Neural cell (in vitro differentiated cells): ENCODE measurements around the gene VAX1. TPM values are rescaled to one million over a fixed set of nuclear protein-coding genes. Genes with fewer than 3 reads are reported as not detected.
A peak's percentile ranks its signal among the peaks of the same experiment; 100 is the strongest.

Source experiments
- H2AFZ ChIP-seq: fragments of 200-600, 300-800 bp; sonication (generic), shearing (Covaris generic); 2 replicates; pipeline ENCODE4 v1.6.0; 2014; ENCODE audit warnings: low read depth, mild to moderate bottlenecking, antibody characterized with exemption, low read length, moderate library complexity
- H3F3A ChIP-seq: fragments of 200-600 bp; shearing (Covaris generic); 2 replicates; pipeline ENCODE4 v1.6.1; 2016; ENCODE audit warnings: mild to moderate bottlenecking, moderate library complexity, mixed read lengths, antibody characterized with exemption, low read length; ENCODE audit not compliant: insufficient read depth, poor library complexity, severe bottlenecking
- H3K27ac ChIP-seq: fragments of 200-600, 300-800 bp; sonication (generic), shearing (Covaris generic); 2 replicates; pipeline ENCODE4 v1.5.1; 2014; ENCODE audit warnings: mild to moderate bottlenecking, low read length, moderate library complexity
- H3K27me3 ChIP-seq: fragments of 300-800, 200-600 bp; sonication (generic), shearing (Covaris generic); 2 replicates; pipeline ENCODE4 v1.6.0; 2014; ENCODE audit warnings: mild to moderate bottlenecking, low read depth, low read length, moderate library complexity; ENCODE audit not compliant: insufficient read depth
- H3K36me3 ChIP-seq: fragments of 300-800, 200-600 bp; sonication (generic), shearing (Covaris generic); 2 replicates; pipeline ENCODE4 v1.5.1; 2014; ENCODE audit warnings: mild to moderate bottlenecking, antibody characterized with exemption, low read length, moderate library complexity; ENCODE audit not compliant: insufficient read depth
- H3K4me2 ChIP-seq: fragments of 300-800, 200-600 bp; sonication (generic), shearing (Covaris generic); 2 replicates; pipeline ENCODE4 v1.6.0; 2014; ENCODE audit warnings: mild to moderate bottlenecking, low read length
- H3K4me3 ChIP-seq: fragments of 300-800, 200-600 bp; sonication (generic), shearing (Covaris generic); 2 replicates; pipeline ENCODE4 v1.5.1; 2014; ENCODE audit warnings: mild to moderate bottlenecking, low read length, moderate library complexity
- H3K79me2 ChIP-seq: fragments of 200-600 bp; shearing (Covaris generic); replicated peaks from 2 replicates; pipeline ENCODE4 v1.6.0; 2014; ENCODE audit warnings: mild to moderate bottlenecking, low read length, moderate library complexity; ENCODE audit not compliant: insufficient read depth
- H3K9ac ChIP-seq: fragments of 300-800, 200-600 bp; sonication (generic), shearing (Covaris generic); 2 replicates; pipeline ENCODE4 v1.6.1; 2016; ENCODE audit warnings: mild to moderate bottlenecking, low read length, mixed read lengths
- H3K9me2 ChIP-seq: fragments of 200-600 bp; shearing (Covaris generic); 2 replicates; pipeline ENCODE4 v1.6.1; 2016; ENCODE audit warnings: mild to moderate bottlenecking, low read length, mixed read lengths; ENCODE audit not compliant: insufficient read depth
- H3K9me3 ChIP-seq: fragments of 200-600, 300-800 bp; sonication (generic), shearing (Covaris generic); 2 replicates; pipeline ENCODE4 v1.6.1; 2016; ENCODE audit warnings: mild to moderate bottlenecking, mixed run types, low read length, moderate library complexity, mixed read lengths
- H4K20me1 ChIP-seq: fragments of 200-600 bp; shearing (Covaris generic); 2 replicates; pipeline ENCODE4 v1.6.1; 2016; ENCODE audit warnings: mild to moderate bottlenecking, mixed run types; ENCODE audit not compliant: insufficient read depth
- CTCF ChIP-seq: fragments of 450-650 bp; IDR thresholded peaks from 2 replicates; pipeline ENCODE4 v1.5.1; 2014; ENCODE audit warnings: antibody characterized with exemption, mild to moderate bottlenecking, moderate library complexity; ENCODE audit not compliant: poor library complexity, severe bottlenecking
- EP300 ChIP-seq: fragments of 450-650 bp; conservative IDR thresholded peaks from 2 replicates; pipeline ENCODE4 v1.6.1; 2014; ENCODE audit warnings: antibody characterized with exemption, mild to moderate bottlenecking, moderate library complexity; ENCODE audit not compliant: poor library complexity, severe bottlenecking
- EZH2 ChIP-seq: fragments of 200-600, 300-800 bp; shearing (Covaris generic), sonication (generic); IDR thresholded peaks from 2 replicates; pipeline ENCODE4 v1.6.1; 2014; ENCODE audit warnings: antibody characterized with exemption, low read length, borderline replicate concordance, mild to moderate bottlenecking; ENCODE audit not compliant: insufficient read depth, poor library complexity, severe bottlenecking
- MXI1 ChIP-seq: fragments of 450-650 bp; conservative IDR thresholded peaks from 2 replicates; pipeline ENCODE4 v1.6.1; 2014; ENCODE audit warnings: antibody characterized with exemption, mild to moderate bottlenecking; ENCODE audit not compliant: poor library complexity, severe bottlenecking
- POLR2AphosphoS5 ChIP-seq: IDR thresholded peaks from 2 replicates; pipeline ENCODE4 v1.6.1; 2012
- RAD21 ChIP-seq: fragments of 450-650 bp; conservative IDR thresholded peaks from 2 replicates; pipeline ENCODE4 v1.6.1; 2014; ENCODE audit warnings: antibody characterized with exemption, mild to moderate bottlenecking, moderate library complexity
- REST ChIP-seq: IDR thresholded peaks from 2 replicates; pipeline ENCODE4 v1.6.1; 2012; ENCODE audit warnings: borderline replicate concordance
- SMC3 ChIP-seq: fragments of 450-650 bp; conservative IDR thresholded peaks from 2 replicates; pipeline ENCODE4 v1.6.1; 2014; ENCODE audit warnings: antibody characterized with exemption, mild to moderate bottlenecking, moderate library complexity; ENCODE audit not compliant: poor library complexity
- TAF1 ChIP-seq: IDR thresholded peaks from 2 replicates; pipeline ENCODE4 v1.6.1; 2012; ENCODE audit warnings: low read depth
- polyA plus RNA-seq: library from polyadenylated mRNA; depleted of rRNA; stranded (reverse); fragments of >200 nt; gene quantifications from 2 replicates; pipeline ENCODE4 v1.2.3, GENCODE V29; 2014

Gene VAX1
- polyA plus RNA-seq, 1 donor from 2014 or later, result 0.63 TPM

- no peak for TF ChIP-seq CTCF
- no peak for TF ChIP-seq POLR2AphosphoS5
- TF ChIP-seq EZH2, result no peak
- TF ChIP-seq MXI1, result no peak
- TF ChIP-seq SMC3, result no peak
- TF ChIP-seq EP300, result no peak
- no peak for TF ChIP-seq TAF1
- TF ChIP-seq REST, result no peak
- no peak for TF ChIP-seq RAD21
- H3K9ac ChIP-seq, result no peak overlapping the region
These were observed 41.4 kb downstream of the VAX1 start for GRCh38 chr10:117096599-117097201.

GRCh38 chr10:117094856-117095255 lies 43.2 kb downstream of the VAX1 start:
- H3K79me2 ChIP-seq, result no peaks in the 10 kb centered on the region
- H4K20me1 ChIP-seq, result no peaks in the 10 kb centered on the region
- no peaks in the 10 kb centered on the region for H3K9me2 ChIP-seq
- H3K27ac ChIP-seq, result no peak overlapping the region
- no peaks in the 10 kb centered on the region for H3K27me3 ChIP-seq
- no peak overlapping the region for H2AFZ ChIP-seq
- no peak for TF ChIP-seq SMC3
- no peak for TF ChIP-seq EP300
- no peak for TF ChIP-seq MXI1
- no peak for TF ChIP-seq REST
- TF ChIP-seq CTCF, result no peak
- no peaks in the 10 kb centered on the region for H3F3A ChIP-seq
- no peaks in the 10 kb centered on the region for H3K9me3 ChIP-seq
- no peak overlapping the region for H3K9ac ChIP-seq
- no peaks in the 10 kb centered on the region for H3K36me3 ChIP-seq
- peak overlapping the region; percentile 11 for H3K4me2 ChIP-seq
- H3K4me3 ChIP-seq, result no peak overlapping the region

More at GRCh38 chr10:117096599-117097201, 41.4 kb downstream of the VAX1 start:
- no peak overlapping the region for H3K4me2 ChIP-seq
- H3F3A ChIP-seq, result no peaks in the 10 kb centered on the region
- H2AFZ ChIP-seq, result no peak overlapping the region
- no peak overlapping the region for H3K4me3 ChIP-seq
- H3K36me3 ChIP-seq, result no peaks in the 10 kb centered on the region
- H3K79me2 ChIP-seq, result no peaks in the 10 kb centered on the region
- no peaks in the 10 kb centered on the region for H4K20me1 ChIP-seq
- H3K9me2 ChIP-seq, result no peaks in the 10 kb centered on the region
- H3K27me3 ChIP-seq, result no peaks in the 10 kb centered on the region
- H3K9me3 ChIP-seq, result no peaks in the 10 kb centered on the region
- no peak overlapping the region for H3K27ac ChIP-seq
